ENCODE measurements around the gene CAMTA1. TPM values are rescaled to one million over a fixed set of nuclear protein-coding genes. Genes with fewer than 3 reads are reported as not detected.

The CAMTA1 gene
- total RNA-seq, 2 experiments from 2014 or later: 43.9 to 73.3 TPM

GRCh38 chr1:6923955-6924881, 139.0 kb downstream of the CAMTA1 start:
- H3K79me2 ChIP-seq (ENCODE audit: insufficient read depth, low read depth, low read length): no peaks in the 10 kb centered on the region
- no peaks in the 10 kb centered on the region for H3K4me1 ChIP-seq (ENCODE audit: insufficient read depth, low read length, poor library complexity, severe bottlenecking)
- no peaks in the 10 kb centered on the region for H4K20me1 ChIP-seq (ENCODE audit: insufficient read depth, low read length)
- no peaks in the 10 kb centered on the region for H3K9me3 ChIP-seq (ENCODE audit: low read length)
- H3K4me3 ChIP-seq (ENCODE audit: low read depth, low read length, poor library complexity, severe bottlenecking): no peak overlapping the region
- TF ChIP-seq CTCF (conservative IDR thresholded peaks at IDR 0.05; ENCODE audit: low read length): no peak
- TF ChIP-seq EZH2phosphoT487 (IDR thresholded peaks at IDR 0.05; ENCODE audit: borderline replicate concordance, low read depth, low read length): no peak
- H3K36me3 ChIP-seq (ENCODE audit: insufficient read depth, low read length): no peaks in the 10 kb centered on the region
- DNase-seq (ENCODE audit: low spot score): no peak
- H2AFZ ChIP-seq (ENCODE audit: low read length): no peak overlapping the region
- no peak overlapping the region for H3K27ac ChIP-seq (ENCODE audit: low read depth, low read length, poor library complexity, severe bottlenecking)
- H3K9me2 ChIP-seq (ENCODE audit: insufficient read depth, low read length): no peaks in the 10 kb centered on the region
- H3K4me2 ChIP-seq (ENCODE audit: low read length): no peak overlapping the region
- BruUV-seq (replicated peaks): no TSS peak
- CTCF ChIA-PET (ENCODE audit: unreplicated experiment): no interaction called here
- POLR2A ChIA-PET: no interaction called here
- intact Hi-C loops (cut with micrococcal nuclease; ENCODE audit: unreplicated experiment): no loop called here

GRCh38 chr1:6924891-6925290, 139.6 kb downstream of the CAMTA1 start:
- Histone ChIP-seq H3K4me1 (ENCODE audit: insufficient read depth, low read length, poor library complexity, severe bottlenecking) (no peaks in the 10 kb centered on the region), H3K9me3 (ENCODE audit: low read length) (no peaks in the 10 kb centered on the region), H4K20me1 (ENCODE audit: insufficient read depth, low read length) (no peaks in the 10 kb centered on the region), H3K9me2 (ENCODE audit: insufficient read depth, low read length) (no peaks in the 10 kb centered on the region), H3K27ac (ENCODE audit: low read depth, low read length, poor library complexity, severe bottlenecking) (no peak overlapping the region), H3K36me3 (ENCODE audit: insufficient read depth, low read length) (no peaks in the 10 kb centered on the region), H3K4me2 (ENCODE audit: low read length) (no peak overlapping the region), H3K79me2 (ENCODE audit: insufficient read depth, low read depth, low read length) (no peaks in the 10 kb centered on the region), H2AFZ (ENCODE audit: low read length) (no peak overlapping the region), H3K4me3 (ENCODE audit: low read depth, low read length, poor library complexity, severe bottlenecking) (no peak overlapping the region)
- intact Hi-C loops (cut with micrococcal nuclease; ENCODE audit: unreplicated experiment): no loop called here
- ChIA-PET POLR2A (no interaction called here), CTCF (ENCODE audit: unreplicated experiment) (no interaction called here)
- DNase-seq (ENCODE audit: low spot score): no peak
- TF ChIP-seq EZH2phosphoT487 (IDR thresholded peaks at IDR 0.05; ENCODE audit: borderline replicate concordance, low read depth, low read length) (no peak), CTCF (conservative IDR thresholded peaks at IDR 0.05; ENCODE audit: low read length) (no peak)
- BruUV-seq (replicated peaks): no TSS peak

GRCh38 chr1:6927626-6928025, 142.4 kb downstream of the CAMTA1 start:
- CTCF ChIA-PET (ENCODE audit: unreplicated experiment): no interaction called here
- H3K4me3 ChIP-seq (ENCODE audit: low read depth, low read length, poor library complexity, severe bottlenecking): no peak overlapping the region
- H2AFZ ChIP-seq (ENCODE audit: low read length): no peak overlapping the region
- H3K27ac ChIP-seq (ENCODE audit: low read depth, low read length, poor library complexity, severe bottlenecking): no peak overlapping the region
- H3K36me3 ChIP-seq (ENCODE audit: insufficient read depth, low read length): no peaks in the 10 kb centered on the region
- DNase-seq (ENCODE audit: low spot score): no peak
- no peaks in the 10 kb centered on the region for H3K4me1 ChIP-seq (ENCODE audit: insufficient read depth, low read length, poor library complexity, severe bottlenecking)
- TF ChIP-seq EZH2phosphoT487 (IDR thresholded peaks at IDR 0.05; ENCODE audit: borderline replicate concordance, low read depth, low read length) (no peak), CTCF (conservative IDR thresholded peaks at IDR 0.05; ENCODE audit: low read length) (no peak)
- H3K4me2 ChIP-seq (ENCODE audit: low read length): no peak overlapping the region
- H4K20me1 ChIP-seq (ENCODE audit: insufficient read depth, low read length): no peaks in the 10 kb centered on the region
- H3K9me3 ChIP-seq (ENCODE audit: low read length): no peaks in the 10 kb centered on the region
- no peaks in the 10 kb centered on the region for H3K79me2 ChIP-seq (ENCODE audit: insufficient read depth, low read depth, low read length)
- POLR2A ChIA-PET: no interaction called here
- no peaks in the 10 kb centered on the region for H3K9me2 ChIP-seq (ENCODE audit: insufficient read depth, low read length)
- BruUV-seq (replicated peaks): no TSS peak
- intact Hi-C loops (cut with micrococcal nuclease; ENCODE audit: unreplicated experiment): no loop called here
